WTC11 (cell line): ENCODE data around the gene ARHGEF38.

Source experiments
- TCF7 ChIP-seq: sonication (generic); formaldehyde crosslinking; IDR thresholded peaks from 2 replicates; pipeline ENCODE4 v1.8.0; 2022; ENCODE audit warnings: mild to moderate bottlenecking, low read depth, missing genetic modification reagents, moderate library complexity
- ZNF232 ChIP-seq: sonication (generic); formaldehyde crosslinking; IDR thresholded peaks from 2 replicates; pipeline ENCODE4 v1.8.0; 2022; ENCODE audit warnings: mild to moderate bottlenecking, missing genetic modification reagents
- TF ChIP-seq, protein P1 (sequence below): sonication (generic); formaldehyde crosslinking; IDR thresholded peaks from 2 replicates; pipeline ENCODE4 v1.8.0; 2022; ENCODE audit warnings: mild to moderate bottlenecking, missing genetic modification reagents
- TF ChIP-seq, protein P2 (sequence below): fragments of 200-600 bp; IDR thresholded peaks from 2 replicates; pipeline ENCODE4 v1.8.0; 2022; ENCODE audit warnings: antibody characterized with exemption
- TF ChIP-seq, protein P3 (sequence below): sonication (generic); formaldehyde crosslinking; IDR thresholded peaks from 2 replicates; pipeline ENCODE4 v1.8.1; 2023; ENCODE audit warnings: mild to moderate bottlenecking, missing genetic modification reagents, moderate library complexity

DNA sequence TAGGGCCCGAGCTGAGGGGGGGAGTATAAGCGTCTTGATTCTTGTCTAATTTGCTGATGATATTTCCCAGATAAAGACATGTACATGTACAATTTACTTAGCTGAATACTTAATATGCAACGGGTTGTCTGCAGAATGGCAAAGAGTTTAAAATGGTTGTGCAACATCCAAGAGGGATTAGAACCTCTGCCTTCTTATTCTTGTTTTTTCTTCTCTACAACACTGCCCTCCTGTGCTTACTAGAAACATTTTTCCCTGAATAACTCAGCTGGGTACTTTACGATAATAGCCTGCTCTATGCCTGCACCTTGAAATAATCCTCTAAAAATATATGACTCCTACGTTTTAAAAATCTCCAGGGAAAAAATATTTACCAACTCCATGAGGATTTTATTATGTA, 114.3 kb downstream of the ARHGEF38 start:
- TF ChIP-seq, protein P1, sequence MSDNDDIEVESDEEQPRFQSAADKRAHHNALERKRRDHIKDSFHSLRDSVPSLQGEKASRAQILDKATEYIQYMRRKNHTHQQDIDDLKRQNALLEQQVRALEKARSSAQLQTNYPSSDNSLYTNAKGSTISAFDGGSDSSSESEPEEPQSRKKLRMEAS (CRISPR knock-in tag), result no peak
- TF ChIP-seq, protein P2, sequence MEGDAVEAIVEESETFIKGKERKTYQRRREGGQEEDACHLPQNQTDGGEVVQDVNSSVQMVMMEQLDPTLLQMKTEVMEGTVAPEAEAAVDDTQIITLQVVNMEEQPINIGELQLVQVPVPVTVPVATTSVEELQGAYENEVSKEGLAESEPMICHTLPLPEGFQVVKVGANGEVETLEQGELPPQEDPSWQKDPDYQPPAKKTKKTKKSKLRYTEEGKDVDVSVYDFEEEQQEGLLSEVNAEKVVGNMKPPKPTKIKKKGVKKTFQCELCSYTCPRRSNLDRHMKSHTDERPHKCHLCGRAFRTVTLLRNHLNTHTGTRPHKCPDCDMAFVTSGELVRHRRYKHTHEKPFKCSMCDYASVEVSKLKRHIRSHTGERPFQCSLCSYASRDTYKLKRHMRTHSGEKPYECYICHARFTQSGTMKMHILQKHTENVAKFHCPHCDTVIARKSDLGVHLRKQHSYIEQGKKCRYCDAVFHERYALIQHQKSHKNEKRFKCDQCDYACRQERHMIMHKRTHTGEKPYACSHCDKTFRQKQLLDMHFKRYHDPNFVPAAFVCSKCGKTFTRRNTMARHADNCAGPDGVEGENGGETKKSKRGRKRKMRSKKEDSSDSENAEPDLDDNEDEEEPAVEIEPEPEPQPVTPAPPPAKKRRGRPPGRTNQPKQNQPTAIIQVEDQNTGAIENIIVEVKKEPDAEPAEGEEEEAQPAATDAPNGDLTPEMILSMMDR, result no peak
- TF ChIP-seq, protein P3, sequence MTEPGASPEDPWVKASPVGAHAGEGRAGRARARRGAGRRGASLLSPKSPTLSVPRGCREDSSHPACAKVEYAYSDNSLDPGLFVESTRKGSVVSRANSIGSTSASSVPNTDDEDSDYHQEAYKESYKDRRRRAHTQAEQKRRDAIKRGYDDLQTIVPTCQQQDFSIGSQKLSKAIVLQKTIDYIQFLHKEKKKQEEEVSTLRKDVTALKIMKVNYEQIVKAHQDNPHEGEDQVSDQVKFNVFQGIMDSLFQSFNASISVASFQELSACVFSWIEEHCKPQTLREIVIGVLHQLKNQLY, result no peak
- TF ChIP-seq TCF7 (no peak), ZNF232 (no peak)
